ENCODE measurements around the gene KCTD21. TPM values are rescaled to one million over a fixed set of nuclear protein-coding genes. Genes with fewer than 3 reads are reported as not detected.

The KCTD21 gene
- total RNA-seq, 1 donor from 2014 or later: 11.7 TPM

- DNase-seq: no peak
Observed at GRCh38 chr11:78218707-78219492, 30.5 kb upstream of the KCTD21 start.

- DNase-seq: no peak
Observed at GRCh38 chr11:78217650-78218541, 29.5 kb upstream of the KCTD21 start.

- DNase-seq: no peak
Observed at GRCh38 chr11:78216571-78217287, 28.3 kb upstream of the KCTD21 start.

GRCh38 chr11:78216021-78216420, 27.6 kb upstream of the KCTD21 start:
- DNase-seq: no peak

- no peak for DNase-seq
Observed at GRCh38 chr11:78214331-78215194, 26.1 kb upstream of the KCTD21 start.

GRCh38 chr11:78213526-78214330, 25.3 kb upstream of the KCTD21 start:
- peak; percentile 33 for DNase-seq

- no peak for DNase-seq
Observed at GRCh38 chr11:78212586-78213371, 24.4 kb upstream of the KCTD21 start.

- no peak for DNase-seq
Observed at GRCh38 chr11:78211565-78211964, 23.1 kb upstream of the KCTD21 start.

- DNase-seq: no peak
Observed at GRCh38 chr11:78210000-78210608, 21.7 kb upstream of the KCTD21 start.

- DNase-seq: no peak
Observed at GRCh38 chr11:78209478-78209877, 21.1 kb upstream of the KCTD21 start.

GRCh38 chr11:78208257-78209165, 20.1 kb upstream of the KCTD21 start:
- DNase-seq: no peak

- DNase-seq: no peak
Observed at GRCh38 chr11:78207532-78208256, 19.3 kb upstream of the KCTD21 start.

GRCh38 chr11:78205691-78206090, 17.3 kb upstream of the KCTD21 start:
- DNase-seq: no peak

- DNase-seq: no peak
Observed at GRCh38 chr11:78205256-78205655, 16.8 kb upstream of the KCTD21 start.

GRCh38 chr11:78203184-78203583, 14.8 kb upstream of the KCTD21 start:
- no peak for DNase-seq

GRCh38 chr11:78202733-78203167, 14.3 kb upstream of the KCTD21 start:
- peak; percentile 49 for DNase-seq

GRCh38 chr11:78201096-78201818, 12.8 kb upstream of the KCTD21 start:
- DNase-seq: no peak
